ENCODE results near the gene REG4. TPM values are rescaled to one million over a fixed set of nuclear protein-coding genes. Genes with fewer than 3 reads are reported as not detected.

The REG4 gene
- polyA plus RNA-seq, 3 donors, result not detected

DNA sequence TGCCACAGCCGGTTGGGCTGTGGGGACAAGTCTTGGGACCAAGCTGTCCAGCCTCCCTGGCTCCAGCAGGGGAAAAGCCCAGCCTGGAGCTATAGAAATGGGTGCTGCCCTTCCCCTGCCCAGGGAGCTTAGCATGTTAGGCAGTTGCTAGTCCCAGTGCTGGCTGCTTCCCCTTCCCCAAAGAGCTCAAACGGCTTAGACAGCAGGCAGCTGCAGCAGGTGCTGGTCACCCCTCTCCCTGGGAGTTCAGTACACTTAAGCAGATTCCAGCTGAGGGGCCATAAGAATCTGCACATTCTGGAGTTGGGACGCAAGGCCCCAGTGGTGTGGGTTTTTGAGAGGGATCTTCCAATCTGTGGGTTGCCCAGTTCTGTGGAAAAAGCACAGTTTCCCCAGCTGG lies 11.1 kb upstream of the REG4 start:
- Histone ChIP-seq H3K27ac (ENCODE audit: low read depth in 1 of 2, low read length in 2 of 2) (no peak overlapping the region), H3K4me2 (replicated peaks; ENCODE audit: extremely low read depth, low read length, poor library complexity, severe bottlenecking) (no peak overlapping the region), H3K9me3 (replicated peaks in 1 of 2; ENCODE audit: control insufficient read depth in 1 of 2, insufficient read depth in 1 of 2, low read length in 2 of 2) (no peaks in the 10 kb centered on the region), H4K20me1 (ENCODE audit: insufficient read depth, low read length) (no peaks in the 10 kb centered on the region), H3K4me3 (replicated peaks in 1 of 3; ENCODE audit: low read depth in 2 of 3, low read length in 3 of 3) (no peak overlapping the region), H3K9ac (ENCODE audit: insufficient read depth, low read length, poor library complexity, severe bottlenecking) (no peak overlapping the region), H3K79me2 (ENCODE audit: insufficient read depth, low read length) (no peaks in the 10 kb centered on the region), H3K4me1 (ENCODE audit: control insufficient read depth in 1 of 2, insufficient read depth in 2 of 2, low read length in 2 of 2) (no peaks in the 10 kb centered on the region), H2AFZ (ENCODE audit: insufficient read depth, low read depth, low read length, poor library complexity, severe bottlenecking) (no peak overlapping the region), H3K36me3 (replicated peaks in 1 of 2; ENCODE audit: control insufficient read depth in 1 of 2, insufficient read depth in 2 of 2, low read length in 2 of 2) (no peaks in the 10 kb centered on the region), H3K27me3 (ENCODE audit: control insufficient read depth in 2 of 2, insufficient read depth in 2 of 2, low read length in 2 of 2) (no peaks in the 10 kb centered on the region)
- intact Hi-C loops (cut with micrococcal nuclease), result no loop called here
- Mint-ChIP-seq H3K9me3 (peaks cover 0 to 5% (median 0%) of the 10 kb centered on the region in 7 donors), H3K27ac (no peak overlapping the region), H3K4me3 (no peak overlapping the region), H3K27me3 (ENCODE audit: low read depth in 3 of 3) (peaks cover 0 to 10% (median 1%) of the 10 kb centered on the region in 3 donors), H3K4me1 (no peaks in the 10 kb centered on the region), H3K36me3 (no peaks in the 10 kb centered on the region)
- TF ChIP-seq, protein P1, sequence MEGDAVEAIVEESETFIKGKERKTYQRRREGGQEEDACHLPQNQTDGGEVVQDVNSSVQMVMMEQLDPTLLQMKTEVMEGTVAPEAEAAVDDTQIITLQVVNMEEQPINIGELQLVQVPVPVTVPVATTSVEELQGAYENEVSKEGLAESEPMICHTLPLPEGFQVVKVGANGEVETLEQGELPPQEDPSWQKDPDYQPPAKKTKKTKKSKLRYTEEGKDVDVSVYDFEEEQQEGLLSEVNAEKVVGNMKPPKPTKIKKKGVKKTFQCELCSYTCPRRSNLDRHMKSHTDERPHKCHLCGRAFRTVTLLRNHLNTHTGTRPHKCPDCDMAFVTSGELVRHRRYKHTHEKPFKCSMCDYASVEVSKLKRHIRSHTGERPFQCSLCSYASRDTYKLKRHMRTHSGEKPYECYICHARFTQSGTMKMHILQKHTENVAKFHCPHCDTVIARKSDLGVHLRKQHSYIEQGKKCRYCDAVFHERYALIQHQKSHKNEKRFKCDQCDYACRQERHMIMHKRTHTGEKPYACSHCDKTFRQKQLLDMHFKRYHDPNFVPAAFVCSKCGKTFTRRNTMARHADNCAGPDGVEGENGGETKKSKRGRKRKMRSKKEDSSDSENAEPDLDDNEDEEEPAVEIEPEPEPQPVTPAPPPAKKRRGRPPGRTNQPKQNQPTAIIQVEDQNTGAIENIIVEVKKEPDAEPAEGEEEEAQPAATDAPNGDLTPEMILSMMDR (IDR thresholded peaks at IDR 0.05), result no peak
- no peak for DNase-seq
- 78% methylated on average over 2 of the region's 3 CpGs for WGBS (ENCODE audit: insufficient coverage)

DNA sequence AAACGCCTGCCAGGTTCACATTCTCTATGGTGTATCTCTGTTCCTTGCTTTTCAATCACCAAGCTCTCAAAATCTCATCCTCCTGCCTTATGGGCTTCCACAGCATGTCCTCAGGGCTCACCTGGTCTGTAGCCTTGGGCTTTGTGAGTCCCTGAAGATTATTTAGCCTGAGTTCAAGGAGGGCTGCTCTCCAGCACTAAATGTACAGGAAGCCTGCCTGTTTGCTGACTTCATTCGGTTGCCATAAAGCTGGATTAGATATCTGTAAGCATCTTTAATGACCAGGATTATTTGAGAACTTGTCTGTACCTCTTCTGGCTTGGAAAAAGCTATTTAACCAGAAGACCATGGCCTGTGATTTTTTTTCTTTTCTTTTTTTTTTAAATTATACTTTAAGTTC lies 6.9 kb upstream of the REG4 start:
- no peak overlapping the region for H3K27ac ChIP-seq (ENCODE audit: low read depth in 1 of 2, low read length in 2 of 2)
- H3K4me1 ChIP-seq (ENCODE audit: control insufficient read depth in 1 of 2, insufficient read depth in 2 of 2, low read length in 2 of 2), result no peaks in the 10 kb centered on the region
- no peaks in the 10 kb centered on the region for H3K9me3 ChIP-seq (replicated peaks in 1 of 2; ENCODE audit: control insufficient read depth in 1 of 2, insufficient read depth in 1 of 2, low read length in 2 of 2)
- H3K4me3 Mint-ChIP-seq, result peak overlapping the region in 1 of 2 donors; percentile 40
- H3K4me3 ChIP-seq (replicated peaks in 1 of 3; ENCODE audit: low read depth in 2 of 3, low read length in 3 of 3), result no peak overlapping the region
- TF ChIP-seq, protein P1 (IDR thresholded peaks at IDR 0.05), result no peak
- H3K36me3 Mint-ChIP-seq, result no peaks in the 10 kb centered on the region
- H3K27me3 ChIP-seq (ENCODE audit: control insufficient read depth in 2 of 2, insufficient read depth in 2 of 2, low read length in 2 of 2), result no peaks in the 10 kb centered on the region
- H2AFZ ChIP-seq (ENCODE audit: insufficient read depth, low read depth, low read length, poor library complexity, severe bottlenecking), result no peak overlapping the region
- WGBS (ENCODE audit: insufficient coverage), result 100% methylated on average over 1 of the region's 2 CpGs
- H3K27ac Mint-ChIP-seq, result peak overlapping the region in 1 of 7 donors; percentile 40
- no peaks in the 10 kb centered on the region for H4K20me1 ChIP-seq (ENCODE audit: insufficient read depth, low read length)
- H3K4me1 Mint-ChIP-seq, result no peaks in the 10 kb centered on the region
- no peak overlapping the region for H3K4me2 ChIP-seq (replicated peaks; ENCODE audit: extremely low read depth, low read length, poor library complexity, severe bottlenecking)
- no peak for DNase-seq
- H3K36me3 ChIP-seq (replicated peaks in 1 of 2; ENCODE audit: control insufficient read depth in 1 of 2, insufficient read depth in 2 of 2, low read length in 2 of 2), result no peaks in the 10 kb centered on the region
- peaks cover 0 to 3% (median 0%) of the 10 kb centered on the region in 7 donors for H3K9me3 Mint-ChIP-seq
- peaks cover 2 to 6% (median 3%) of the 10 kb centered on the region in 3 donors for H3K27me3 Mint-ChIP-seq (ENCODE audit: low read depth in 3 of 3)
- H3K79me2 ChIP-seq (ENCODE audit: insufficient read depth, low read length), result no peaks in the 10 kb centered on the region
- H3K9ac ChIP-seq (ENCODE audit: insufficient read depth, low read length, poor library complexity, severe bottlenecking), result no peak overlapping the region
- intact Hi-C loops (cut with micrococcal nuclease), result no loop called here

Measured in CD14-positive monocyte (primary cell).